Measurements from ENCODE around the gene SLC25A43.
A peak's percentile ranks its signal among the peaks of the same experiment; 100 is the strongest.
"Not testable (repeated sequence)": the region's sequence is repeated elsewhere in the genome, so short reads cannot be mapped to it uniquely, and the experiment has no call there.

Gene SLC25A43

DNA sequence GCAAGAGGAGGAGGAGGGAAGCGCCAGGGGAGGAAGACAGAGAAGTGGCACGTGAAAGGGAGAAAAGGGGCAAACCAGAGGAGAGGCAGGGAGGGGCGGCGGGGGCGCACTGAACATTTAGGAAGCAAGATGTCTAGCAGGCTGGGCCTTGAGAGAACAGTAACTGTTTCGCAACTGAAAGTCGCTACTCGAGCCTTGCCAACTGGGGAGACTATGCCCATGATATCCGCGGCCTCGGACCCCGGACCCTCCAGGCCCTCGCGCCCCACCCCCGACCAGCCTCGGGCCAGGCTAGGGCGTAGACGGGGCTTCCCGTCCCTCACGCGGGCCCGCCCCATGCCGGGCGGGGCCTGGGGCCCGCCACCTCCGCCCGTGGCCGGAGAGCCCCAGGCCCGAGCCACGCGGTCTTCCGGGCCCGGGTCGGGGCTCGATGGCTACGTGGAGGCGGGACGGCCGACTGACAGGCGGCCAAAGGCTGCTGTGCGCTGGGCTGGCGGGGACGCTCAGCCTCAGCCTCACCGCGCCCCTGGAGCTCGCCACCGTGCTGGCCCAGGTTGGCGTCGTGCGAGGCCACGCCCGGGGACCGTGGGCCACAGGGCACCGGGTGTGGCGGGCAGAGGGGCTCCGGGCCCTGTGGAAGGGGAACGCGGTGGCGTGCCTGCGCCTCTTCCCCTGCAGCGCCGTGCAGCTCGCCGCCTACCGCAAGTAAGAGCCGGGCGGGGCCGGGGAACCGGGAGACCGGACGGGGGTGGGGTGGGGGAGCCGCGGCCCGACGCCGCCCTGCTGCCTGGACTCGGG lies at the start of gene SLC25A43:
SLC25A43 (plus strand) TSS at position 363 of the 798 bp plus-strand sequence; CDS start at position 431, 68 bp downstream.
- peak; percentile 2 for DNase-seq

- no peak for DNase-seq
Measured at GRCh38 chrX:119359618-119360382, 39.3 kb upstream of the SLC25A43 start.

- DNase-seq: not testable (repeated sequence)
Measured at GRCh38 chrX:119361451-119361850, 37.7 kb upstream of the SLC25A43 start.

GRCh38 chrX:119362074-119362473 lies 37.1 kb upstream of the SLC25A43 start:
- not testable (repeated sequence) for DNase-seq

GRCh38 chrX:119363391-119363790 lies 35.7 kb upstream of the SLC25A43 start:
- DNase-seq: no peak

DNA sequence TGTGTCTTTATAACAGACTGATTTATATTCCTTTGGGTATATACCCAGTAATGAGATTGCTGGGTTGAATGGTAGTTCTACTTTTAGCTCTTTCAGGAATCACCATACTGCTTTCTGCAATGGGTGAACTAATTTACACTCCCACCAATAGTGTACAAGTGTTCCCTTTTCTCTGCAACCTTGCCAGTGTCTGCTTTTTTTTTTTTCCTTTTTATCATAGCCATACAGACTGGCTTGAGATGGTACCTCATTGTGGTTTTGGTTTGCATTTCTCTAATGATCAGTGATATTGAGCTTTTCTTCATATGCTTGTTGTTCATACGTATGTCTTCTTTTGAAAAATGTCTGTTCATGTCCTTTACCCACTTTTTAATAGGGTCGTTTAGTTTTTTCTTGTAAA lies 27.3 kb upstream of the SLC25A43 start:
- not testable (repeated sequence) for DNase-seq

DNA sequence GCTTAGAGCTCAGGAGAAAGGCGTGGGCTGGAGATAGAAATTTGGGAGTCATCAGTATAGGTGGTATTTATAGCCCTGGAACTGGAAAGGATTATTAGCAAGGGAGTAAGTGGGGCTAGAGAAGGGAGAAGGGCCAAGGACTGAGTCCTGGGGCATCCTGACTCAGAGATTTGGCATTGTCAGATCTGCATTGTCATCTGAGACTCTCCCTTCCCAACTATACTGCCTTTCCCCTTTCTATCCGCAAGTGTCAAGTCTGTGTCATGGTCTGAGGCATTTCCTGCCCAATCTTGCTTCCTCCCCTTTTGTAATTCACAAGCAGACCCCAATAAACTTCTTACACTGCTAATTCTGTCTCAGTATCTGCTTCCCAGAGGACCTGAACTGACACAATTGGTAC lies 24.4 kb upstream of the SLC25A43 start:
- peak; percentile 43 for DNase-seq

- no peak for DNase-seq
Measured at GRCh38 chrX:119375561-119375960, 23.6 kb upstream of the SLC25A43 start.

DNA sequence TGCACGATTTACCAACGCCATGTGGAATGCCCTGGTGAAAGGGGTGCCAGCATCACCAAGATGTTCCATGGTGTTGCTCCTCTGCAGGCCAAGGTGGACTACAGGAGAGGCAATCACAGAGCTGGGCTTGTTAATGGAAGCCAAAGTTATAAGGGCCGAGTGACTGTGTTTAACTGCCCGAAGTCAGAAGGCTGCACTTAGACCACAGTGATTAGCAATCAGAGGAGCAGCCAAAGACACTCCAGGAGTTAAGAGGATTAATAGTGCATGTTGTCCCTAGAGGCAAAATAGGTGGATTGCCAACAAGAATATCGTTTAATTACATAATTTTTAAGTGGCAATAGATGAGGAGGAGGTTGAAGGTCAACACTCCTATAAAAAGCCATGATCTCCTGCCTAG lies 22.8 kb upstream of the SLC25A43 start:
- no peak for DNase-seq

DNA sequence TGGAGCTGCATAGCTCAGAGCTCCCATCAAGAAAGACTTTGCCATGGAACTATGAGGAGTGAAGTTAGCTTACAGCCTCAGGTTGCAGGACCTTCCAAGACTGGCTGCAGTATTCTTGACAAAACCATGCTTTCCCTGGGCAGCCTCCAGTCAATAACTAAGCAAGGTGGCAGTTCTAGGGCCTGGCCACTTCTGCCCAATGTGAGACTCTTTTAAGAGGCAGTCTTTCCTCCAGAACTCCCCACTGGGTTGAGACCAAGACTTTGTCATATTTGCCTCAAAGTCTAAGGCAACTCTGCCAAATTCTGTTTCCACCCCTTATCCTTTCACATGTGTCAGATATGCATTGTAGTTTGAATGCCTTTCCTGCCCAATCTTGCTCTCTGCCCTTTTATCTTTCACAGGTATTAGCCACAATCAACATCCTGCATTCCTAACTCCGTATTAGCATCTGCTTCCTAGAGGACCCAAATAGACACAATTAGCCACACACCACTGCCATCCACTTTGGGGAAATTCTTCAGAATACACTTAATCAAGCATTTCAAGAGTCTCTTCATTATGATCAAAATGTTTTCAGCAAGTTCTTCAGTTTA lies 17.7 kb upstream of the SLC25A43 start:
- DNase-seq: no peak

- no peak for DNase-seq
Measured at GRCh38 chrX:119382606-119383005, 16.5 kb upstream of the SLC25A43 start.

- not testable (repeated sequence) for DNase-seq
Measured at GRCh38 chrX:119386685-119387084, 12.5 kb upstream of the SLC25A43 start.

- DNase-seq: not testable (repeated sequence)
Measured at GRCh38 chrX:119387426-119387825, 11.7 kb upstream of the SLC25A43 start.

- DNase-seq: no peak
Measured at GRCh38 chrX:119389214-119389613, 9.9 kb upstream of the SLC25A43 start.

DNA sequence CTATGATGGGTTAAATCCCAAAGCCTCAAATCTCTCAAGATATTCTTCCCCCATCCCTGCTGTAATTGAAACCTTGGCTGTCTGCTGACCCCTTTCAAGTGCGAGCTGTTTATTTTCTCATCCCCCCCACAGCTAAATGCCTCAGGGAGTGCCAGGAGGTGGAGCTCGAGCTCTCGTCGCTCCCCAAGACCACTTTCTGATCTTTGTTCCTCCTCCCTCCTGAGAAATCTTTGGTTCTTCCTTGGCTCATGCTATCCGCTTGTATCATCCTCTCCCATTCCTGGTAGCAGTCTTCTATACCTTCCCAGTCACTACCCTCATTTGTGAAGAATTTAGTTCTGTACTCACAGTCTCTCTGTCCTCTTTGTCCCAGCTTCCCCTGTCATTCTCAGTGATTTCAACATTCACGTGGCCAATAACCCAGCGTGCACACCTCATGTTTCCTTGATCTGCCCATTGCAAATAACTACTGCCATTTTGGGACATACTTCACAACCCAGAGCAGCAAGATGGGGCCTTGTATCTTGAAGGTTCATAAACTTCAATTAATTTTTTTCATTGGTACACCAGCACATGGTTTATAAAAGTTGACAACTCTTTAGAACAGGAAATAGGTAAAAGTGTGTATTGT lies 9.2 kb upstream of the SLC25A43 start:
- DNase-seq: no peak

- no peak for DNase-seq
Measured at GRCh38 chrX:119391279-119391678, 7.9 kb upstream of the SLC25A43 start.

DNA sequence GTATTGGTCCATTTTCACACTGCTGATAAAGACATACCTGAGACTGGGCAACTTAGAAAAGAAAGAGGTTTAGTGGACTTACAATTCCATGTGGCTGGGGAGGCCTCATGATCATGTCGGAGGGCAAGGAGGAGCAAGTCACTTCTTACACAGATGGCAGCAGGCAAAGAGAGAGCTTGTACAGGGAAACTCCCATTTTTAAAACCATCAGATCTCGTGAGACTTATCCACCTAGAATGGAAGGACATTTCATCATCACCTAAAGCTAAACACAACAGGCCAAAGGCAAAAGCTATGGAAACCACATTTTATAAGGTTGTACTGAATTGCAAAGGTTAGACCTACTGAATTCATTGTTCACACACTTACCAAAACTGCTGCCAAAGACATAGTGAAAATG lies 6.0 kb upstream of the SLC25A43 start:
- DNase-seq: no peak

DNA sequence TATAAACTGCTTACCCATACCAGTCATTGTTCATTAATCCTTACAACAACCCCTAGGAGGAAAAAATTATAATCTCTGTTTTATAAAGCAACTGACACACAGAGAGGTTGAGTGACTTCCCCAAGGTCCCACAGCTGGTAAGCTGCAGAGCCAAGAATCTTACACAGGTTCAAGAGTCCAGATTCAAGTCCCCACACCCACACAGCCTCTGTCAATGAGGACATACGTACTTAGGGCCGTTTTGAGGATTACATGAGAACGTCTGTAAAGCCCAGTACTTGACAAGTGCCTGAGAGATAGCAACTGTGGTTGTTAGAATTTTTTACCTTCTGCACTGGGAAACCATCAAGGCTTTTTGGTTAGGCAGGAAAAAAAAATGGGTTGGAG lies 556 bp upstream of the SLC25A43 start:
- no peak for DNase-seq

GRCh38 chrX:119399772-119400101 lies 601 bp downstream of the SLC25A43 start:
- peak; percentile 10 for DNase-seq

- DNase-seq: no peak
Measured at GRCh38 chrX:119401569-119401968, 2.4 kb downstream of the SLC25A43 start.

DNA sequence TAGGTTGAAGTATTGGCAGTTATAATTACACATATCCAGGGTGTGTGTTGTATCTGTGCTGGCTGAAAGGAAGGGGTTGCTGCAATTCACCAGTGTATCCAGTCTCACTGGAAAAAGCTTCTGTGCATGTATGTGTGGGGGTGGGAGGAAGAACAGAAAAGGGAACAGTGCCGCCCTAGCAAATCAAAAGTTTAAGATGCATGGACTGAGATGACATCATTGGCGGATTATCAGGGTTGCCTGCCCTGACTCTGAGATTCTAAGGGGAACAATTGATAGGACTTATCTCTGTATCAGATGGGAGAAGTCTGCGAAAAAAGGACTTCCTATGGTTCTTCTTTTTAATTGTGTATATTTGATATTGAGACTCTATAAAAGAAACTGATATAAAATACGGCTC lies 3.5 kb downstream of the SLC25A43 start:
- no peak for DNase-seq

- no peak for DNase-seq
Measured at GRCh38 chrX:119406776-119407175, 7.6 kb downstream of the SLC25A43 start.

DNA sequence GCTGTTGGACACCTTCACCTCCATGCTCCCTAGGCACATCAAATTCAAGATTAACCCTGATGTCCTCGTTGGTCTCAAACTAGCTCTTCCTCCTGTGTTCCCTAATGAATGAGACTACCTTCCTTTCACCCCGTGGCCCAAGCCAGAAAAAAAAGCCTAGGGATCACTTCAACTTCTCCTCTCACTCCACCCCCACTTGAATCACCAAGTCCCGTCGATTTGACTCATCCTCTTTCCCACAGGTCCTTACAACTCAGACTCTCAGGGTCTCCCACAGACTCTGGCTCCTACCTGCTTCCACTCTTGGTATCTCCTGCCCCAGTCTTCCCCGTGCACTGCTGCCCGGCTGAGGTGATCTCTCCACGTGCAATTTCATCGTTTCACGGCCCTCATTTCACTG lies 8.5 kb downstream of the SLC25A43 start:
- DNase-seq: peak; percentile 20

Measured in HCEC 1CT (cell line).